Embryonic facial prominence (tissue), 1 donor: Measurements from ENCODE around the gene MORN5.

Source experiments
- DNase-seq: peaks from one replicate; pipeline ENCODE4 v3.0.0-alpha.2; 2016; ENCODE audit errors: extremely low spot score

Gene MORN5

DNA sequence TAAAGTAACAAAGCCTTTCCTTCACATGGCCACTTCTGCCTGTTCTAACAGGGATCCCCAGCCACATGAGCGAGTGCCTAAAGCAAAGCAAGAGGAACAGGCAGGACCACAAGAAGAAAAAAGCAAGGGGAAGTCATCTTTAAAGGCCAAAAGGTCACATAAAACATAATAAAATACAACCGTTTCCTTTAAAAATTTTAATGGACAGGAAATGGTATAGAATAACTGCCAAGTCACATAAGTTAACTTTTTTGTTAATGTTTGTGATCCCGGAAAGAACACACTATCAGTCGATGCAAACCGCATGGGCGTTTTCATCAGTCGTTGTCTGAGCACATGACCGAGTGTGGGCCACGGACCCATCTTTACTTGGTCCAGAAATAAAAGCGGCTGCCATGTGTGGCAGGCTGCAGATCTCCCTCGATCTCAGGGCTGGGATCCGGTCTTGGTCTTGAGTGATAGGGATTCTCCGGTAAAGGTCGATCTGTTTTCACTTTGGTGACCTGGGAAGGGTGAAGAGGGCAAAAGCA is 15.8 kb upstream of the MORN5 start:
- no peak for DNase-seq

DNA sequence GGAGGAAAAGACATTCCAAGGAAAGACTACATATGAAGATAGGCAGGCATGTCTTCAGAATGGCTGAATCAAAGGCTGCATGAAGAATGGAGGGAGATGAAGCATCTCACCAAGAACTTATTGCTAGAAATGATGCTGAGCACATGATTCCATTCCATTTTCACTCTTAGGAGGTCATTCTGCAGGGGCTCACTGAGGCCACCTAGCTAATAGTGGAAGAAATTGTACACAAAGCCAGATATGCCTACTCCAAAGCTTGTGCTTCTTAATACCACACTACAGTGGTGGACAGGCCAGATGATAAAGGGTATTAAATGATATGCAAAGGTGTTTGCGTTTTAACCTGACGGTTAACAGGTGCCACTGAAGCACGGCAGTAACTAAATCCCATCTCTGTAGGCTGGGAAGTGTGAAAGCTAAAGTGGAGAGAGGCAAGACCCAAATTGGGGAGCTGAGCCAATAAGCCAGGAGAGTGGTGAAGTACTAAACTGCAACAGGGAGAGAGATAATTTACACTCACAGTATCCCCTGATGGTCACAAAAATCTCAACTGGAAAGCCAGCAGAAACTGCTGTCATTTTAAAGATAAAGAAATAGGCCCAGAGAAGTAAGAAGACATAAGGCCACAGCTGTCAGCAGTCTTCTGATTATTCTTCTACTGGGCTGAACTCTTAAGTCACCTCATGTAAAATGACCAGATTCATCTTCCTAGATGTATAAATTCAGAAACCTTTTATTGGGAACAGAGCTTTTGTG is 14.7 kb upstream of the MORN5 start:
- DNase-seq: no peak

DNA sequence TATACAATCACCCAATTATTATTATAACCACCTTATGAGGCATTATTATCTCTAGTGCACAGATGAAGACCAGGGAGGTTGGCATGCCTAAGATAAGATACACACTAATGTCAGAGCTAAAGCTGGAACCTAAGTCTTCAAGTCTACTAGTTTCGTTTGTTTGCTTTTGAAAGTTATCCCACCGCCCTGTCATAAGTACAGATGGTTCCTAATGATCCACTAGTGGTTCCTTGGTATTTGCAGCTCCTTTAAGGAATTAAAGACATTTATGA is 14.2 kb upstream of the MORN5 start:
- no peak for DNase-seq

DNA sequence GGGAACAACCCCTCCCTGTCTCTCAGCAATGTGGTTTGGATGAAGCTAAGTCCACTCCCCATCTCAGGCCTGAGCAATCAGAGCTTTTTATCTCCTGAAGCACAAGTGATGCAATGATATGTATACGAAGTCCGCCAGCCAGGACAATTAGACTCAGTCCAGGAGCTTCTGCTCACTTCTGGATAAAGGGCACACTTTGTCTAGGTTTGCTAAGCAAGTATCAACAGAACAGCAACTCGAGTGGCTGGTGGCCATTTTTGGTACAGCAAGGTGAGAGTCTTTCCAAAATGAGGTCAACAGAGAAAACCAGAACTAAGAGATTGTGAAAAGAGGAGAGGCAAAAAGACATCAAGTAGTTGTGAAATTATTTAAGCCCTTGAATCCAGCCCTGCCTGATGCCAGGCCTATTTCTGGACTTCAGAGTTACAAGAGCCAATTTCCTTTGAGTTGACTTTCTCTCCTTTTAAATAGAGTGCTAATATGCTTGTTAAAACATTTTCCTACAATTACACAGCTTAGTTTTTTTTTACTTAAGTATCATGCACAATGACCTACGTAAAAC is 8.4 kb upstream of the MORN5 start:
- DNase-seq: no peak

DNA sequence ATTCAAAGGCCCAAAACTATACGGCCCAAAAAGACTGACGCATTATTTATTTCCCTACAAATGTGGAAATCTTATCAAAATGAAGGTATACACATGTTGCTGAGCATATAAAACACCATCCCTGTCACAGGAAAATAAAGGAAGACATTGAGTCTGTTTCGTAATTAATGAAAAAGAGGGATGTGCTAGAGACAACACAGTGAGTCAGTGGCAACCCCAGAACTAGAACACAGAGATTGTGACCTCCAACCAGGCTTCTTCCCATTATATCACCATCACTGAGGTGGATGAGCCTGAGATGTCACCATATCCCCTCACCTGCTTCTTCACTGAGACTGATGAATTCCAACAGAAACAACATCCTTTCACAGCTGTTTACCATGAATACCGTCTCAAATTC is 3.9 kb upstream of the MORN5 start:
- no peak for DNase-seq

DNA sequence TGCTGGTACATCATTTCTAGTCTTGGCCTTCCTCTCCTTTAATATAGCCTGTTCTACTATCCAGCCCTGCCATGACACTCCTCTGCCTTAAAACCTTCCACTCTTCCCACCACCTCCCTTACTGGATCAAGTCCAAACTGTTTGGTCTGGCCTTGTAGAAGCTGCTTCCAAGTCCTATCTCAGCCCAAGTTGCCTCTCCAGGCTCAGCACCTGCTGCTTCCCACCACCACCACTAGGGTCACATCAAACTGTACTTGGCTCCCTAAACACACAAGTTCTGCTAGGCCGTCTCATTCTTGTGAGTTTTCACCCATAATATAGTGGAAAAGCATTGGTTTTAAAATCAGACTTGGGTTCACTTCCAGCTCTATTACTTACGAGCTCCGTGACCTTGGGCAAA is 1.5 kb upstream of the MORN5 start:
- no peak for DNase-seq

DNA sequence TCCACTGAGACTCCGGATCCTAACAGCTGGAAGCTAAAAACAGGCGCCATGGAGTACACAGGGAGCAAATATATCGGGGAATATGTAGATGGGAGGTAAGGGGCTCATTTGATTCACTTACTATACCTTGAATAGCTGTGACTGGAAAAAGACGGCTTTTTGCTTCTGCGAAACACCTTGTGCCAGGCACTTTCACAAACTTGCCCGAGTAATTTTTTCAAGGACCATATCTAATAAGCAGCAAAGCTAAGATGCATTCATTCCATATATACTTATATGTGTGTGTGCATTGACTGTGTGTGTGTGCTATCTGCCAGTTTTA is 178 bp downstream of the MORN5 start:
- no peak for DNase-seq

DNA sequence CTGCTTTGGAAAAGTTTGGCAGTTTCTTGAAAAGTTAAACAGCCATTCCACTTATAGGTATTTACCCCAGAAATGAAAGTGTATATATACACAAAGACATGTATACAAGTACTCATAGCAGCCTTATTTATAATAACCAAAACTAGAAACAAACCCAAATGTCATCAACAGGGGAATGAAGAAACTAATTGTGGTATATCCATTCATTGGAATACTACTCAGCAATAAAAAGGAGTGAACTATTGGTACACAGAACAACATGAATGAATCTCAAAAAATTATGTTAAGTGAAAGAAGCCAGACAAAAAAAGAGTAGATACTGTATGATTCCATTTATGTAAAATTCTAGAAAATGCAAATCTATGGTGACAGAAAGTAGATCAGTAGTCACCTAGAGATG is 2.7 kb downstream of the MORN5 start:
- DNase-seq: no peak

DNA sequence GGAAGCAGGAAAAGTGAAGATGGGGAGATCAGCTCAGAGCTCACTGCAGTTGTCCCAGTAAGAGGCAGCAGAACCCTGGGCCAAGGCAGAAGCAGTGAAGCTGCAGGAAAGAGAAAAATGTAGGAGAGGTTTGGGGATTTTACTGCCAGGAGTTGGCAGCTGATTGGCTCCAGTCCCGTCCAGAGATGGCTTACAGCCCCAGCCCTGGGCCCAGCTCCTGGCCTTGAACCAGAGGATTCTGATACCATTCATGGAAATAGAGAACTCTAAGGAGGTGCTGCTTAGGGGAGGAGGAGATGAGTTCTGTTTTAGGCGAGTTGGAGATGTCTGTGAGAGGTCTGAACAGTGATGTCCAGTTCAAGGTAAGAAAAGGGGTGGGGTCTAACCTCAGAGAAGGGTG is 4.6 kb downstream of the MORN5 start:
- DNase-seq: no peak

DNA sequence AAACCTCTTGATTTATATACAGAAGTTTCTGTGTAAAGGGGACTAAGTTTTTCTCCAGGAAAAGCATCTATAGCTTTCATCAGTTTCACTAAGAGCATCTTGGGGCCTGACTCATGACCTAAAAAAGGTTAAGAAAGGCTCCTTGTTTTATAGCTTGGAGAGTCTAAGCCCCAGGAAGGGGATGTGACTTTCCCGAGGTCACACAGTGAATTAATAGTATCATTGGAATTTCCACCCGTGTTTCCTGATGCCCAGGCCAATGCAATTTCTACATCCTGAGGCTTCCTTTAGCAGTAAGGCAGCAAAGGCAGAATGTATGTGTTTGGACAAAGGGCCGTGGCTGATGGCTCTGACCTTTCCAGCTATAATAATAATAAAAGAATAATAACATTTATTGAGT is 8.6 kb downstream of the MORN5 start:
- no peak for DNase-seq

DNA sequence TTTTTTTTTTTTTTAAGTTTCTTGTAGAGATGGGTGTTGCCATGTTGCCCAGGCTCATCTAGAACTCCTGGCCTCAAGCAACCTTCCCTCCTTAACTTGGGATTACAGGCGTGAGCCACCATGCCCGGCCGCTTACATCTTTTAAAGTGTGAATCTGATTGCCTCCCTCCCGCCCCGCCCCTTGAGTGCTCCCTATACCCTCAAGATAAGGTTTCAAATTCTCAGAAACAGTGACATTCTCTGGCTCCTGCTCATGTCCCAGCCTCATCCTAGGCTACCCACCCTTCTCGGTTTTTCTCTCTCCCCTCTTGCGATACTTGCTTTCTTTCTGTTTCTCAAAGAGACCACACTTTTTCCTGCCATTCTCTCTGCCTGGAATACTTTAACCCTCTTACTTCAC is 12.4 kb downstream of the MORN5 start:
- no peak for DNase-seq

DNA sequence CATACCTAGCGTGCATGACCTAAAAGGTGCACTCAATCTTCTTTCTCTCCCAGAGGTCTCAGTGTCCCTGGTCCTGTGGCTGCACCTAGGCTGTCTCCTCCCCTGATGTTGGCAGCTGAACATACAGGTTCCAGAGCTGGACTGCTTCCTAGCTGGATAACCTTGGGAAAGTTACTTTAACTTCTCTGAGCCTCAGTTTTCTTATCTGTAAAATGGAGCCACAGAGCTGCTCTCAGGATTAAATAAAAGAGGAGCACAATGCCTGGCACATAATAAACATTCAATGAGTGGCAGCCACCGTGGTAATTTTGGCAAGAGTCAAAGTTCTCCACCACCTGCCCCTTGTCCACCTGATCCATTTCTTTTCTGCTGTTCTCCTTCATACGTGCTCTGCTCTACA is 14.0 kb downstream of the MORN5 start:
- no peak for DNase-seq

DNA sequence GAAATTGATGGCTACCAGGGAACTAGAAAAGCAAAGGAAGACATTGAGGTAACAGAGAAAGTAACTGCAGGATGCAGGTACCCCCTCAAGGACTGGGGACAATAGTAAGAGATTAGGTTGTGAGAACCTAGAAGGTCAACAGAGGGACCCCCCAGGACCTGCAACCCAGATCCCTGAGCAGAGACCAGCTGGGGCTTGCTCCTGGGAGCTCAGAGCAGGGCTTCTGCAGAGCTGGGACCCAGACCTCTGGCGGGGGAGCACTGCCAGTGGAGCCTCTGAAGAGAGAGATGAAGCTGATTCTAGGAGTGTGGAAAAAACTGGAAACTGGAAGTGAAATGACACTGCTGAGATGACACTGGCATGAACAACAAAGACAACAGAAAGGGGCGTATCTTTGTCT is 17.2 kb downstream of the MORN5 start:
- DNase-seq: no peak

DNA sequence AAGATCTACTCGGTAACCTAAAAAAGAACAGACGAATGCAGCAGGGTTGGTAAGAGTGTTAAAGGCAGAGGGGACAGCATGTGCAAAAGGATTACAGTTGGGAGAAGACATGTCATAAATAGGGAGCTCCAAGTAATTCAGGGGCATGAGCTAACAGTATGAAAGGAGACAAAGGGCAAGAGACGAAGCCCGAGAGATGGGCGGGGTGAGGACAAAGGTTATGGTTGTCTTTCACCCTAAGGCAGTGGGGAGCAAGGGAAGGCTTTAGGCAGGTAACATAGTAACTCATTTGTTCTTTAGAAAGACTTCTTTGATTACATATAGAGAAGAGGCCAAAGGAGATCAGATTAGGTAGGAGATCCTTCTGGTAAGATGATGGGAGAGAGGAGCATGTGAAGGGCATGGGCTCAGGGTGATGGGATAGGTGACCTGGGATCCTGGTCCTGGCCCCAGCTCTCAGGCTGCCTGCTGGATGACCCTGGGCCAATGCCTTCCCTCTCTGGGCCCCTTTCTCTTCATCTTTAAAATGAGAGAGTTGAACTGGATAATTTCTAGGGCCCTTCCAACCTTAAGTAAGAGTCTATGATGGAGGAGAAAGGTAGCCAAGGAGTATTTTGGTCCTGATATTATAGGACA is 19.5 kb downstream of the MORN5 start:
- no peak for DNase-seq

DNA sequence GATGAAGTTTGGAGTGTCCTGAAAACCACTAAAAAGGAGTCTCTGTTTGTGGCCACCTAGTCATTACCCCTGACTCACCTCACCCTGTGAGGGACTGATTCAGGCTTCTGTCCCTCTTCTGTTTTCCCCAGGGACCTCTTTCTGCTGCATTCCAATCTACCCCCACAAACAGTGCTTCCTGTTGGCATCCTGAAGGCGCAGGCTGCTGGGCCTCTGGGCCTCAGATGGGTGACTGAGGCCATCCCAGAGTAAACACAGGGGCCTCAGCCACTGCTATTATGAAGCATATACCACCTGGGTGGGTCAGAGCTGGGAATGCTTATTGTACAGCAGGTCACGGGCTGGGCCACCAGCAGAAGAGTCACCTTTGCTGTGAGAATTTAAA is 20.0 kb downstream of the MORN5 start:
- DNase-seq: no peak

DNA sequence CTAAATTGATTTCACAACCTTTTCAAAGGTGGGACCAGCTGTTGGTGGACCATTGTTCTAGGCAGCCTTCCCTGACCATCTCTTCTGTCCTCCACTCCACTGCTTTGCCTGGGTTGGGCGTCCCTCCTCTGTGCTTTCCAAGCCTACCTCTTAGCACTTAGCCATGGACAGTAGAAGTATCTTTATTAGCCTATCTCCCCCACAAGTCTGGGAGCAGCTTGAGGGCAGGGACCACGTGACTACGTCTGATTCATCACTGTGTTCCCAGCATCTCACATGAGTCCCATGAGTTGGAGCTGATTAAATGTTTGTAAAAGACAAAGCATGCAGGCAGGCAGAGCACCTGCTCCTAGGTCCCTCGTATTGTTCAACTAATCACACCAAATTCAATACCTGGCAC is 20.9 kb downstream of the MORN5 start:
- no peak for DNase-seq

DNA sequence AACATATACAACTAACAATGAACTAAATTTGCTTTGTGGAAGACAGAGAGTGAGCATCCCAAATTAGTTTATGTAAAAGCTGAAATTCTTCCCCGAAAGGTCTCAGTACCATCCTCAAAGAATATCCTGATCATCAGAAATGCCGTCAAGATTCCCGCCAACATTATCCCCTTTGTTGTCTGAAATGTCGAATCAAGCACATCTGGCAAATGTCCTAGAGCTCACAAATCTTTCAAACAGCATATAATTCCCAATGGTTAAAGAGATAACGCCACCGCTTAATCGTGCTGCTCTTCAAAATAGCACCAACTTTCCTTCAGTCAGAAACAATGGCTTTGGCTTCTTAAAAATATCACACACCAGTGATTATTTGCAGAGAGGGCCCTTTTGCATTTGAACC is 23.8 kb downstream of the MORN5 start:
- no peak for DNase-seq

DNA sequence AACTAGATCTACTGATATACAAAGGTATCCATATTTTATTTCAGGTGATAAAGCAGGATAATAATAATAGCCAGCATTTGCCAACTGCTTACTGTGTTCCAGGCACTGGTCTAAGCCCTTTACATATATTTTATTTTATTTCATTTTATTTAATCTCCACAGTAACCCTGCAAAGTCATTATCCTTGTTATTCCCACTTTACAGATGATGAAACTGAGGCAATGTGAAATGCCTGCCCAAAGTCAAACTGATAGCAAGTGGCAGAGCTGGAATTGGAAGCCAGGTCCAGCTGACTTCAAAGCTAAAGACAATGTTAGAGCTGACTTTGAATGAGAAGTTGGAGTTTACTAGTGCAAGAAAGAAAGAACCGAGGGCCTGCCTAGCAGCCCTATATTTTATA is 24.8 kb downstream of the MORN5 start:
- no peak for DNase-seq

DNA sequence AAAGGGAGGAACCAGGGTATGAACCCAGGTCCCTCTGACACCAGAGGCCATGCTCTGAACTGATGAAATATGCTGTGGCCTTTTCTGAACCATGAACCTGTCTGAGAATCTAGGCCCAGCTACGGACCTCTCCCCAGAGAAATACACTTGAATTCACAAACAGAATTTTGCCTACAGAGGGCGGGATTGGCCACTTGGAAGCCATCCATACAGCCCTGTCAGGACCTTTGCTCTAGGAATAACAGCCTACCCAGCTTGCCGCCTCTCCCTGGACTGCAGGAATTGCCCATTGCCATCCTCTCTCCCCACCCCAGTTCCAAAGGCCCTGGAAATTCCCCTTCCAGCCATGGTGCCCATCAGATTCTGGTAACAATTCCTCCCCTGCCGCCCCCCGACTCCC is 26.6 kb downstream of the MORN5 start:
- no peak for DNase-seq

DNA sequence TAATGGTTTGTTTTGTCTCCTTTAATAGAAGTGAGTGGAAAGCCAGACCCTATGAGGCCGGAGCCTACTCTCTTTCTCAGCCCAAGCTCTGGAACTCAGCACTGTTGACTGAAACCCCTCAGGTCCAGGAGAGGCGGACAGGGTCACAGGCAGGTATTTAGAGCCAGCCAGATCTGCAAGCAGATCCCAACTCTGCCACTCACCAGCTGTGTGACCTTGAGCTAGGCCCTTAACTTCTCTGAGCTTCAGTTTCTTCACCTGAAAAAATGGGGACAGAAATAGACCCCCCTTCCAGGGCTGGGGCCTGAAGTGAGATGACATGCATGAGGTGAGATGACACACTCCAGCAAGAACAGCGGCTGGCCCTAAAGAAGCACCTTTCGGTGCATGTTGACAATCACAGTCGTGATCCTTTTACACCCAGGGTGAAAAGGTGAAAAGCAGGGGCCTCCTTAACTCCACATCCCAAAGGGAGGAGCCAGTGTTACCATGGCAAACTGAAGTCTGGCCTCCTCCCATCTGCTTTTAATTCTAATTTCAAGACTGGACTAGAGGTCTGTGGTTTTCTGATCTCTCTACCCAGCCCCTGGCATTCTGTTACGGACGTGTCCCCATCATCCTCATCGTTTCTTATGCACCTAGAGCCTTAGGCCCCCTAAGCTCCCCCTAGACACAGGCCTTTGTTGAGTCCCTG is 27.2 kb downstream of the MORN5 start:
- no peak for DNase-seq

DNA sequence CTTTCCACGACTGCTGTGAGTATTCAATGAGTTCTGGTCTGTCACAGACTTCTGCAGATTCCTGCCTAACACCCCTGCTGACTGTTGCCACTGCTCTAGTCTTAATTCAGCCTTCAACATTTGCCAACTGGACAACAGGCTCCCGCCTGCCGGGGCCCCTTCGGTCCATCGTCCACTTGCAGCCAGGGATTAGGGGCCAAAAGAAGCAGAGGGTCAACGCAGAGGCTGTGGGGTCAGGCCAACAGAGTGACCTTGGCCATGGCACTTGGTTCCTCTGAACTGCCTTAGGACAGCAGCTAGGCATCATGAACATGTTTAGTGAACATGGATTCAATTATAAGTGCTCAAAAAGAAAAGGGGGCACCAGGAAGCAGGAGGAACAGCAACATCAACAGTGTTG is 28.7 kb downstream of the MORN5 start:
- DNase-seq: no peak

DNA sequence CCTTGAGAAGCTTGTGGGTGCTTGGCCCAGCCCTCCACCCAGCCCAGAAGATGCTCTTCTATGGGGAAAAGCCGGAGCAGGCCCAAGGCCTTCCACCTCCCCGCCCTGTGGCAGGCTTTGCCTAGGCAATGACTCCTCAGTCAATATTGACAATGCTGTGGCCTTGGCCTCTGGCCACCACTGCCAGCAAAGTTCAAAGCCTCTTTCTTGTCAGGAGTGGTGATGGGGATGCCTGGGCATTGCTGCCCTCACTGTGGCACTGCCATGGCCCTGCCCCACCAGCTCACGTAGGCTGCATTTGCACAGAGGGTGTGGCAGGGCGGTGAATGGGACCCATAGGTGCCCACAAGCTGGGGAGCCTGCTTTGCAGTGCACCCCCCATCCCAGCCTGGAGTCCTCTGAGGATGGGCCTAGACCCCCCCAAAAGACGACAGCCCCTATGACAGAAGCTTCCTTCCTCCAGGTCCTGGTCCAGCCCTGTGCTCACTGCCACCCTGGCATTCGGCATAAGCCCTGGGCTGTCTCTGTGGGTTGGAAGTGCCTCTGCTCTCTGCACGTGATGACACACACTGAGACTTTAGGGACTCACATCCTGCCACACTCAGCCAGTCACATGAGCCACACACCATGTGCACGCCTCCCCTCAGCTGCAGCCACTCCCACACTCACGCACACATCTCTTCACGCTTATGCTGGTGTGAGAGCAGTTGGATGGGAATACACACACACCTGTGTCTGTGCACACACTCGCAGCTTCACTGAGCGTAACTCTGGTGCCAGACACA is 31.1 kb downstream of the MORN5 start:
- no peak for DNase-seq
